NCI-H1105 treated with DMSO at 0.1 percent for 48 hours (cell line): ENCODE measurements around the gene ADIG.

ENCODE experiments used
- DNase-seq: peaks from one replicate; lab custom pipeline; 2025; lab: John Stamatoyannopoulos, UW

Gene ADIG

DNA sequence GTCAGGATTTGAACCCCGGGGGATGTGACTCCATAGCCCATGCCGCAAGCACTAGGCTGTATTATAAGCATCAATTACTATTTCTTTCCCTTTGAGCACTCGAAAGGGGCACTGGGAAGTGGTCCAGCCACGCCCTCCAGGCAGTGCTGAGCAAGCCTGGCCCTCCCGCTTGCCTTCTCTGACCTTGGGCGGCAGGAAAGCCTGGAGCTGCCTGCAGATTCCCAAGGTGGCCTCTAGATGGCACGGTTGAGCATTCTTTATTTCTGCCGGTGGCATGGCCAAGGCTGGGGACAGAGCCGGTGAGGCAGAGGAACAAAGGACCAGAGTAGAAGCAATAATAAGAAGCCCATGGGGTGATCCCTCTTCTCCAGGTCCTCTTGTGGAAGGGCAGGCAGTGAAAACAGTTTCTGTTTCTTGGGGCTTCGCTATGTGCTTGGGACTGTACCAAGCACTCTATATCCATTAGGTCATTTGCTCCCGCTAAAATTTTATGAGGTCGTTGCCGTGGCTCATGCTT is 52.6 kb downstream of the ADIG start:
- DNase-seq: peak; percentile 59

- no peak for DNase-seq
Observed at GRCh38 chr20:38635721-38636288, 54.8 kb downstream of the ADIG start.
